Thoracic aorta (tissue), 2 donors: ENCODE results near the gene IFIT5. TPM values are rescaled to one million over a fixed set of nuclear protein-coding genes. Genes with fewer than 3 reads are reported as not detected.

Experiments
- ATAC-seq: fragments of 150-250 bp; one replicate; pipeline ENCODE4 v1.8.0; 2017; ENCODE audit warnings: low read depth; ENCODE audit not compliant: insufficient number of reproducible peaks, low FRiP score
- DNase-seq: peaks from one replicate; pipeline ENCODE4 v3.0.0-alpha.2; 2020; ENCODE audit warnings: low spot score
- H3K27ac ChIP-seq, 2 donors: fragments of 200-600 bp; sonication (generic); 1 replicate in 1 of 2; 2 replicates in 1 of 2; pipeline ENCODE4 v1.5.1; 2016; ENCODE audit warnings: mild to moderate bottlenecking in 2 of 2, moderate library complexity in 2 of 2
- H3K27me3 ChIP-seq: fragments of 200-600 bp; sonication (generic); replicated peaks from 2 replicates; pipeline ENCODE4 v1.6.0; 2016; ENCODE audit warnings: mild to moderate bottlenecking; ENCODE audit not compliant: insufficient read depth
- H3K36me3 ChIP-seq: fragments of 200-600 bp; sonication (generic); one replicate; pipeline ENCODE4 v1.5.1; 2016
- H3K4me1 ChIP-seq, 2 donors: fragments of 200-600 bp; sonication (generic); 1 replicate in 1 of 2; 2 replicates in 1 of 2; pipeline versions ENCODE4 v1.5.1 to v1.6.0; 2016; ENCODE audit warnings: low read depth in 2 of 2, mild to moderate bottlenecking in 1 of 2; ENCODE audit not compliant: control insufficient read depth in 1 of 2
- H3K4me3 ChIP-seq: fragments of 200-600 bp; sonication (generic); 2 replicates; pipeline ENCODE4 v1.5.1; 2016; ENCODE audit warnings: mild to moderate bottlenecking
- H3K9me3 ChIP-seq: fragments of 200-600 bp; sonication (generic); 2 replicates; pipeline ENCODE4 v1.5.1; 2016
- CTCF ChIP-seq: fragments of 200-600 bp; sonication (generic); IDR thresholded peaks from one replicate; pipeline ENCODE4 v1.5.1; 2019; ENCODE audit warnings: antibody characterized with exemption
- total RNA-seq, 2 donors: library from RNA; depleted of rRNA; stranded (reverse); fragments of >200 nt; gene quantifications; one replicate each; pipeline versions ENCODE4 v1.1.0 to v1.2.3, GENCODE V29; 2016

IFIT5 gene
- total RNA-seq, 2 donors from 2014 or later = 19.5 to 24.8 TPM

DNA sequence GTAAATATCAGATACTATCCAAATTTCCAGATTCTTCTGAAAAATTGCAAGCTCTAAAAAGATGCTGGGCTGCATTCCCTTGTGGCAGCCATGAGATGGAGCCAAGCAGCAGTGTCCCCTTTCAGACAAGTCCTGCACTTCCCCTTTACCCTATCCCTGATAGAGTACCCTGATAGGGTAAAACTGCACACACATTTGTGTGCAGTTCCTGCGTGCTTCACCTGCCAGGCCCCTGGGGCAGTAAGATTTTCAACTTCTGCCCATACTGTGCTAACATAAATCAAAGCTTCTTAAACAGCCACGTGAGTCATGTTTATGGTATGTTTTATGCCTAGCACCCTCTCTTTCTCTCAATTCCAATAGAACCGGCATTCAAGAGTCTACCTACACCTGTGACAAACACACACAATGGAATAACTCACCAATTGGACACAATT lies 52.2 kb downstream of the IFIT5 start:
- Histone ChIP-seq H3K4me1 (no peaks in the 10 kb centered on the region), H3K36me3 (no peaks in the 10 kb centered on the region), H3K4me3 (no peak overlapping the region), H3K9me3 (no peaks in the 10 kb centered on the region), H3K27ac (no peak overlapping the region), H3K27me3 (no peaks in the 10 kb centered on the region)
- no peak for TF ChIP-seq CTCF
- ATAC-seq = no peak
- DNase-seq = no peak

DNA sequence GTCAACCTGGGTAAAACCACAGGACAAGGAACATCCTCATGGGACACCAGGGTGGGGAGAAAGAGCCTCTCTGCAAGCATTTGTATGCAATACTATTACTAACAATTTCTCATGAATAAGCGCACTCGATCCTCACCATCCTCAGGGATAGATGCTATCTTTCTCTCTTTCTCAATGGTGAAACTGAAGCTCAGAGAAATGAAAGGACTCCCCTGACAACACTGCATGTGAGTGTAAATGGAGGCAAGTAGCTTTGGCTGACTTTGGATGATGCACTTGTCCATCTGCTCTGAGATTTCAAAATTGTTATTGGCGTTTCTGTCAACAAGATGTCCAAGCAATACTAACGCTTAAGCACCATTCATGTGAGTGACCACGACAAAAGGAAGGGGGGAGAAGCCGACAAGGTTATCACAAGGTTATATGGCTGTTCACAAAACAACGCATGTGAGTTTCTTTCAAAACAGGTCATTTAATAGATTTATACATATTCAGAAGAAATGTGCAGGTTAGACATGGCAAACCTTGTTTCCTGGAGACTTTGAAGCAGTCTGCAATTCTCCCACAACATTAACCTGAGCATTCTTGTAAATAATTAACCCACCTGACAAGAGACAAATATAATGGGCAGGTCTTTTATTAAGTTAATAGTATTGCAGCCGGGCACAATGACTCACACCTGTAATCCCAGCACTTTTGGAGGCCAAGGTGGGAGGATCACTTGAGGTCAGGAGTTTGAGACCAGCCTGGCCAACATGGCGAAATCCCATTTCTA lies 54.0 kb downstream of the IFIT5 start:
- no peaks in the 10 kb centered on the region for H3K9me3 ChIP-seq
- H3K4me3 ChIP-seq = no peak overlapping the region
- no peak for TF ChIP-seq CTCF
- no peaks in the 10 kb centered on the region for H3K27me3 ChIP-seq
- H3K4me1 ChIP-seq = no peaks in the 10 kb centered on the region
- no peak overlapping the region for H3K27ac ChIP-seq
- ATAC-seq (no peak), DNase-seq (no peak)
- H3K36me3 ChIP-seq = no peaks in the 10 kb centered on the region

GRCh38 chr10:89469517-89469916 lies 55.1 kb downstream of the IFIT5 start:
- ATAC-seq = no peak
- no peak overlapping the region for H3K27ac ChIP-seq

More at GRCh38 chr10:89469517-89469916, 55.1 kb downstream of the IFIT5 start:
- no peaks in the 10 kb centered on the region for H3K36me3 ChIP-seq
- no peaks in the 10 kb centered on the region for H3K4me1 ChIP-seq
- TF ChIP-seq CTCF = no peak
- DNase-seq = no peak
- no peaks in the 10 kb centered on the region for H3K9me3 ChIP-seq
- H3K4me3 ChIP-seq = no peak overlapping the region
- no peaks in the 10 kb centered on the region for H3K27me3 ChIP-seq

Other genes with a start within 250 kb of the IFIT5 start
- gene CH25H, start 207.3 kb upstream of the IFIT5 start, total RNA-seq = 1 to 10 TPM; 2.7 to 5.6 TPM
- gene LIPA, start 162.8 kb upstream of the IFIT5 start, total RNA-seq = 10 to 100 TPM; 39.7 to 44.2 TPM
- gene IFIT2, start 112.5 kb upstream of the IFIT5 start, total RNA-seq = 10 to 100 TPM in 1 of 2 donors, 1 to 10 TPM in 1; 5.9 to 17.1 TPM
- gene IFIT3, start 86.6 kb upstream of the IFIT5 start, total RNA-seq = 10 to 100 TPM in 1 of 2 donors, 1 to 10 TPM in 1; 9.6 to 22.7 TPM
- gene IFIT1B, start 36.5 kb upstream of the IFIT5 start, total RNA-seq = not detected
- 10 to 100 TPM in 1 of 2 donors, 1 to 10 TPM in 1; 9.0 to 44.3 TPM for gene IFIT1, start 21.9 kb upstream of the IFIT5 start, total RNA-seq
- 1 to 10 TPM; 1.2 to 1.5 TPM for gene SLC16A12, start 121.0 kb downstream of the IFIT5 start, total RNA-seq
- gene PANK1, start 230.7 kb downstream of the IFIT5 start, total RNA-seq = 1 to 10 TPM in 1 of 2 donors, under 1 TPM in 1; 0.95 to 5.5 TPM